Measurements from ENCODE around the gene CARD8.

CARD8 gene

DNA sequence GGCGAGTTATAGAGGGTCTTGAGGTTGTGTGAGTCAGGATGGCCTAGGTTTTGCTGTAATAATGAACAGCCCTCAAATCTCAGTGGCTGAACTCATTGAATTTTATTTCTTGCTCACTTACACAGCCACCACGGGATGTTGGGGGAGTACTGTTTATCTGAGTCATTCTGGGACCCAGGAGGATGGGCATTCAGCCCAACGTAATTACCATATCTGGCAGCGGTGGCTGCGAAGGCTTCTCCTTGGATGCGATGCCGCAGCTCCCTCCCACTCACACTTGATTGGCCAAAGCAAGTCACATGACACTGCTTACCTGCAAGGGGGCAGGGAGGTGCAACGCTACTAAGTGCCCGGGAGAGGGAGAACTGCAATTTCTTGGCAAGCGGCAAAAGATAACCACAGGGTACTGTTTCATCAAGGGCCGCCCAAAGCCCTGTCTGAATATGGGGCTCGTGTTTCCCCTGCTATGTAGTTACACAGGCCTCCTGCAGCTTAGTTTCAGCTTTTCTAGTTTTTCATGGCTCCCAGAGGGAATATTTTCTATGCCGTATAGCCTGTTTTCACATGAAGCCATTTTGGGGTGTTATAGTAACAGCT, 65.3 kb downstream of the CARD8 start:
- no peak overlapping the region for H3K4me3 ChIP-seq (ENCODE audit: low read depth in 1 of 2, low read length in 2 of 2)
- DNase-seq (no peak), ATAC-seq (ENCODE audit: insufficient read depth, low read depth) (peak; percentile 20; the same call in 1 of the 3 replicates)
- no peak overlapping the region for H2AFZ ChIP-seq (ENCODE audit: low read depth, low read length)
- TF ChIP-seq EZH2 (IDR thresholded peaks at IDR 0.05; ENCODE audit: borderline replicate concordance, low read depth, low read length, severe bottlenecking): no peak
- TF ChIP-seq, protein P1, sequence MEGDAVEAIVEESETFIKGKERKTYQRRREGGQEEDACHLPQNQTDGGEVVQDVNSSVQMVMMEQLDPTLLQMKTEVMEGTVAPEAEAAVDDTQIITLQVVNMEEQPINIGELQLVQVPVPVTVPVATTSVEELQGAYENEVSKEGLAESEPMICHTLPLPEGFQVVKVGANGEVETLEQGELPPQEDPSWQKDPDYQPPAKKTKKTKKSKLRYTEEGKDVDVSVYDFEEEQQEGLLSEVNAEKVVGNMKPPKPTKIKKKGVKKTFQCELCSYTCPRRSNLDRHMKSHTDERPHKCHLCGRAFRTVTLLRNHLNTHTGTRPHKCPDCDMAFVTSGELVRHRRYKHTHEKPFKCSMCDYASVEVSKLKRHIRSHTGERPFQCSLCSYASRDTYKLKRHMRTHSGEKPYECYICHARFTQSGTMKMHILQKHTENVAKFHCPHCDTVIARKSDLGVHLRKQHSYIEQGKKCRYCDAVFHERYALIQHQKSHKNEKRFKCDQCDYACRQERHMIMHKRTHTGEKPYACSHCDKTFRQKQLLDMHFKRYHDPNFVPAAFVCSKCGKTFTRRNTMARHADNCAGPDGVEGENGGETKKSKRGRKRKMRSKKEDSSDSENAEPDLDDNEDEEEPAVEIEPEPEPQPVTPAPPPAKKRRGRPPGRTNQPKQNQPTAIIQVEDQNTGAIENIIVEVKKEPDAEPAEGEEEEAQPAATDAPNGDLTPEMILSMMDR (IDR thresholded peaks at IDR 0.05; ENCODE audit: borderline replicate concordance, extremely low read depth, low read length, poor library complexity, severe bottlenecking): no peak
- H3K4me2 ChIP-seq (ENCODE audit: insufficient read depth, low read length): no peak overlapping the region
- no peak overlapping the region for H3K27ac ChIP-seq (ENCODE audit: low read length)
- H4K20me1 ChIP-seq (ENCODE audit: insufficient read depth, low read length): no peaks in the 10 kb centered on the region
- H3K27me3 ChIP-seq (ENCODE audit: insufficient read depth, low read length, poor library complexity): no peaks in the 10 kb centered on the region
- no peaks in the 10 kb centered on the region for H3K79me2 ChIP-seq (ENCODE audit: insufficient read depth, low read length)
- H3K36me3 ChIP-seq (ENCODE audit: insufficient read depth, low read length): peaks cover 38% of the 10 kb centered on the region
- H3K9ac ChIP-seq (ENCODE audit: low read depth, low read length): no peak overlapping the region
- no peaks in the 10 kb centered on the region for H3K4me1 ChIP-seq (ENCODE audit: insufficient read depth, low read length)
- H3K9me3 ChIP-seq (ENCODE audit: insufficient read depth, low read length, severe bottlenecking): no peaks in the 10 kb centered on the region

DNA sequence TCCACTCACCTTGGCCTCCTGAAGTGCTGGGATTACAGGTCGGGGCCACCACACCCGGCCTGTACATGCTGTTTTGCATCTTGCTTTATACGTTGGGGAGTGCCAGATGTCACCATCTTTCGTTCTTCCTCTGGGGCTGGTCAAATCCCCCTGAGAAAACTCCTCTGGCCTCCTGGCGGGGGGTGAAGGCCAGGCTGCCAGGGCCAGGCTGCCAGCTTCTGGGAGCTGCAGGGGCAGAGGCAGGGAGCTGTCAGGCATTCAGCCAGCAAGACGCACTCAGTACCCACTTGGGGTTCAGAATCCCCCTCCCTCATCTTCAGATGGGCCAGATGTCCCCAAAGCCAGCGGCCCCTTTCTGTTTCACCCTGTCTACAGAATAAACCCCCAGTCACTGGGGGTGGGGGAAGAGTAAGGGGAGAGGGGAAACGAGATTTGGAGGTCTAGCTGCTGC, 69.1 kb downstream of the CARD8 start:
- DNase-seq: no peak
- no peak overlapping the region for H3K9ac ChIP-seq (ENCODE audit: low read depth, low read length)
- TF ChIP-seq EZH2 (IDR thresholded peaks at IDR 0.05; ENCODE audit: borderline replicate concordance, low read depth, low read length, severe bottlenecking): no peak
- TF ChIP-seq, protein P1 (IDR thresholded peaks at IDR 0.05; ENCODE audit: borderline replicate concordance, extremely low read depth, low read length, poor library complexity, severe bottlenecking): no peak

DNA sequence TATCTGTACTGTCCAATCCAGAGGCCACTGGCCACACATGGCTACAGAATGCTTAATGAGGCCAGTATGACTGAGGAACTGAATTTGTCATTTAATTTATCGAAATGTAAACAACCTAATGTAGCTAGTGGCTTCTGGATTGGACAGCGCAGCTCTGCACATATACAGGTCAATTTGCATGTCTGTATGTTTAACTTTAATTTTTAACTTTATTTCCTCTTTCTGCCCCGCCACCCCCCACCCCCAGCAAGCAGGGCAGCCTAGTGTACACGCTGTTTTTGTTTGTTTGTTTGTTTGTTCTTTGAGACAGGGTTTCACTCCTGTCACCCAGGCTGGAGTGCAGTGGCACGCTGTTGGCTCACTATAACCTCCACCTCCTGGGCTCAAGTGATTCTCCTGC, 69.7 kb downstream of the CARD8 start:
- TF ChIP-seq, protein P1 (IDR thresholded peaks at IDR 0.05; ENCODE audit: borderline replicate concordance, extremely low read depth, low read length, poor library complexity, severe bottlenecking): no peak
- TF ChIP-seq EZH2 (IDR thresholded peaks at IDR 0.05; ENCODE audit: borderline replicate concordance, low read depth, low read length, severe bottlenecking): no peak
- Histone ChIP-seq H3K27ac (ENCODE audit: low read length) (no peak overlapping the region), H2AFZ (ENCODE audit: low read depth, low read length) (no peak overlapping the region), H3K79me2 (ENCODE audit: insufficient read depth, low read length) (no peaks in the 10 kb centered on the region), H3K36me3 (ENCODE audit: insufficient read depth, low read length) (peaks cover 54% of the 10 kb centered on the region), H3K9ac (ENCODE audit: low read depth, low read length) (no peak overlapping the region), H3K4me2 (ENCODE audit: insufficient read depth, low read length) (no peak overlapping the region), H3K27me3 (ENCODE audit: insufficient read depth, low read length, poor library complexity) (no peaks in the 10 kb centered on the region), H4K20me1 (ENCODE audit: insufficient read depth, low read length) (no peaks in the 10 kb centered on the region), H3K9me3 (ENCODE audit: insufficient read depth, low read length, severe bottlenecking) (peaks cover 14% of the 10 kb centered on the region), H3K4me3 (ENCODE audit: low read depth in 1 of 2, low read length in 2 of 2) (no peak overlapping the region), H3K4me1 (ENCODE audit: insufficient read depth, low read length) (no peaks in the 10 kb centered on the region)
- no peak for DNase-seq
- ATAC-seq (ENCODE audit: insufficient read depth, low read depth): no peak

More for the DNA sequence above, 69.1 kb downstream of the CARD8 start:
- H3K27me3 ChIP-seq (ENCODE audit: insufficient read depth, low read length, poor library complexity): no peaks in the 10 kb centered on the region
- H3K9me3 ChIP-seq (ENCODE audit: insufficient read depth, low read length, severe bottlenecking): peaks cover 8% of the 10 kb centered on the region
- no peaks in the 10 kb centered on the region for H4K20me1 ChIP-seq (ENCODE audit: insufficient read depth, low read length)
- ATAC-seq (ENCODE audit: insufficient read depth, low read depth): no peak
- H3K4me1 ChIP-seq (ENCODE audit: insufficient read depth, low read length): no peaks in the 10 kb centered on the region
- H3K36me3 ChIP-seq (ENCODE audit: insufficient read depth, low read length): peaks cover 49% of the 10 kb centered on the region
- no peak overlapping the region for H2AFZ ChIP-seq (ENCODE audit: low read depth, low read length)
- no peak overlapping the region for H3K4me2 ChIP-seq (ENCODE audit: insufficient read depth, low read length)
- no peak overlapping the region for H3K27ac ChIP-seq (ENCODE audit: low read length)
- no peak overlapping the region for H3K4me3 ChIP-seq (ENCODE audit: low read depth in 1 of 2, low read length in 2 of 2)
- H3K79me2 ChIP-seq (ENCODE audit: insufficient read depth, low read length): no peaks in the 10 kb centered on the region

Measured in DND-41 (cell line).